Endothelial cell of hepatic sinusoid (primary cell): ENCODE data around the gene TMEM87B.

Experiments used
- in situ Hi-C: cut with HindIII; loops from 2 replicates; pipeline ENCODE4 v1.10.0; 2017; ENCODE audit warnings: low sequenced_read_pairs

The TMEM87B gene, protein sequence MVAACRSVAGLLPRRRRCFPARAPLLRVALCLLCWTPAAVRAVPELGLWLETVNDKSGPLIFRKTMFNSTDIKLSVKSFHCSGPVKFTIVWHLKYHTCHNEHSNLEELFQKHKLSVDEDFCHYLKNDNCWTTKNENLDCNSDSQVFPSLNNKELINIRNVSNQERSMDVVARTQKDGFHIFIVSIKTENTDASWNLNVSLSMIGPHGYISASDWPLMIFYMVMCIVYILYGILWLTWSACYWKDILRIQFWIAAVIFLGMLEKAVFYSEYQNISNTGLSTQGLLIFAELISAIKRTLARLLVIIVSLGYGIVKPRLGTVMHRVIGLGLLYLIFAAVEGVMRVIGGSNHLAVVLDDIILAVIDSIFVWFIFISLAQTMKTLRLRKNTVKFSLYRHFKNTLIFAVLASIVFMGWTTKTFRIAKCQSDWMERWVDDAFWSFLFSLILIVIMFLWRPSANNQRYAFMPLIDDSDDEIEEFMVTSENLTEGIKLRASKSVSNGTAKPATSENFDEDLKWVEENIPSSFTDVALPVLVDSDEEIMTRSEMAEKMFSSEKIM

DNA sequence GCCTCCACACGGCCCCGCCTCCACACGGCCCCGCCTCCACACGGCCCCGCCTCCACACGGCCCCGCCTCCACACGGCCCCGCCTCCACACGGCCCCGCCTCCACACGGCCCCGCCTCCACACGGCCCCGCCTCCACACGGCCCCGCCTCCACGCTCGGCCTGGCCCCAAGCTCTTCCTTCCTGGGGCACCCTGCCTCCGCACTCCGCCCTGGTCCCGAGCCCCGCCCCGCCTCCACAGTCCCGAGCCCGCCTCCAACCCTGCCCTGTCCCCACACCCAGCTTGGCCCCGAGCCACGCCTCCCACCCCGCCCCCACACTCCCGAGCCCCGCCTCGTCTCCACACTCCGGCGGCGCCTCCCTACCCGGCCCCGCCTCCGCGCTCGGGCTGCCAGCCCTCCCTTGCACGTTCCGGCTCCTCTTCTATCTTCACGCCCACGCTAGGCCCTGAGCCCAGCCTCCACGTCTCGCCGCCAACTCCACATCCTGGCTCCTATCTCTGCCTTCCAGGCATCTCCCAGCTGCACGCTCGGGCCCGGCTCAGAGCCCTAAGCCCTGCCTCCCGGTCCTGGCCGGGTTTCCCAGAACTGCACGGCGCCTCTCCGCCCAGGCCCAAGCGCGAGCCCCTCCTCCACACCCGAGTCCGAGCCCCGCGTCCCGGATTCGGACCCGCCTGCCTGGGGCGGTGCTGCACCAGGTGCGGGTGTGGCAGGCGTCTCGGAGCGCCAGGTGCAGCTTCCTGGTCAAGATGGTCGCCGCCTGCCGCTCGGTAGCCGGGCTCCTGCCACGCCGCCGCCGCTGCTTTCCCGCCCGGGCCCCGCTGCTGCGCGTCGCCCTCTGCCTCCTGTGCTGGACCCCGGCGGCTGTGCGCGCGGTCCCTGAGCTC is at the start of gene TMEM87B:
Gene TMEM87B (plus strand): TSS at position 423 of the 883 bp plus-strand sequence. CDS start 323 bp downstream, at position 746.
- in situ Hi-C loops: no loop called here

DNA sequence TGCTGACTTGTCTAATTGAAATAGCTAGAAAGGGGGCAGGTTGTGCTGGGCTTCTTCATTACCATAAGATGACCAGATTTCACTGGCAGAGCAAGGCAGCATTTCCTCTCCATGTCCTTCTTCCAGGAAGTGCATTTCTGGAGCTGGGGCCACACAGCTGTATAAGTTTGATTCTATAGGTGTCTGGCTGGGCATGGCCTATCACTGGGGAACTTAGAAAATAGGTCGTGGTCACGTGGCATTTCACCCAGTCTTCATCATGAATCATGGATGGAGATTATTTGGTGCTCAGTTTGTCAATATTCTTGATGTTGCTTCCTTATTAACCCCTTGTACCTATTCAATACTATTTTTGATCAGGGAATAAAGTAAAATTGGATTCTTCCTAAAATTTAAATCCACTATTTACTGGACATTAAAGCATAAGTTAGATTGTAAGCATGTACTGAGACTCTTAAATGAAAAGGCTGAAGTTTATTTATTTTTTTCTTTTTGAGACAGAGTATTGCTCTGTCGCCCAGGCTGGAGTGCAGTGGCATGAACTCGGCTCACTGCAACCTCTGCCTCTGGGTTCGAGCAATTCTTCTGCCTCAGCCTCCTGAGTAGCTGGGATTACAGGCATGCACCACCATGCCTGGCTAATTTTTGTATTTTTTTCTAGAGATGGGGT is 49.5 kb upstream of the TMEM87B start:
- in situ Hi-C loops: no loop called here

DNA sequence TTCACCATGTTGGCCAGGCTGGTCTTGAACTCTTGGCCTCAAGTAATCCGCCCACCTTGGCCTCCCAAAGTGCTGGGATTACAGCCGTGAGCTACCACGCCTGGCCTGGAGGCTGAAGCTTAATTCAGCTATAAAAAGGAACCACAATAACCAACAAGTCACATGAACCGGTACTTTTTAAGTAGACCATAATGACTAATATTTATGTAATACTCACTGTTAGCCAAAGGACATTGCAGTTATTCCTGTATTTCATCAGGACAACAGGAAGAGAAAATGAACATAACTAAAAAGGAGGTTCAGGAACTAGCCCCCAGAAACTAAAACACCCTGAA is 49.0 kb upstream of the TMEM87B start:
- in situ Hi-C loops: no loop called here

DNA sequence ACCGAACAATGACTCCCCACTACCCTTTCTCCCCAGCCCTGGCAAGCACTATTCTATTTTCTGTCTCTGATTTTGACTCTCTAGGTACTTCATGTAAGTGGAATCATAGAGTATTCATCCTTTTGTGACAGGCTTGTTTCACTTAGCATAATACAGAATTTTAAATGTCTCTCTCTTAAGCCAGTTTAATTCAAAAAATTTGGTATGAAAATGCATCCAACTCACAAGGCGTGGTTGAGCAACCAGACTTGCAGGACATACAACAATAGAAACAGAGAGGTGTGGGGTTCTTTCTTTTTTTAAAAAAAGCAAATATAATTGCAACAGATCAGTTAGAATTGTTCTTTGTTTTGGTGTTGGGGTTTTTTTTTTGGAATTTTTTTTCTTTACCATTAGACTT is 47.6 kb upstream of the TMEM87B start:
- in situ Hi-C loops: no loop called here

DNA sequence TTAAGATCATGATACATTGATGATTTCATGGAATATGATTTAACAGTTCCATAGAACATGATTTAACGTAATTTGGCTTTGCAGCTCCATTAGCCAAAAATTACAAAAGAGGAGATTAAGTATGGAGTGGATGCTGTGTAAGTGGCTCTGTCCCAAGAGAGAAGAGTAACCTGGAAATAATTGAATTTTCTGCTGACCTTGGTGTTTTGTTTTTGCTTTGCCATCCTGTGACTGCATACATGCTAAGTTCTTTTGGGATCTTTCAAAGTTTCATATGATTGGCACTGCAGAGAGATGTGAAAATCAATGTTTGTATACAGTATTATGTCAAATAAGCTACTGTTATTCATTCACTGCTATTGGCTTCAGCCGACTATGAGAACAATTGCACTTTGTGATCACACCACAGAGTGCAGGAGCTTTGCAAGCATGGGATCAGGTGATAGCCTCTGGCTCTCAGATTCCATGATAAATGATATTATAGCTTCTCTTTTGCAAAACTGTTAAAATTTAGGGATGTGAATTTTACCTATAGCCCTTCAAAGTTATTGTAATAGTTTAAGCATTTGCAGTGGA is 46.1 kb upstream of the TMEM87B start:
- in situ Hi-C loops: no loop called here

DNA sequence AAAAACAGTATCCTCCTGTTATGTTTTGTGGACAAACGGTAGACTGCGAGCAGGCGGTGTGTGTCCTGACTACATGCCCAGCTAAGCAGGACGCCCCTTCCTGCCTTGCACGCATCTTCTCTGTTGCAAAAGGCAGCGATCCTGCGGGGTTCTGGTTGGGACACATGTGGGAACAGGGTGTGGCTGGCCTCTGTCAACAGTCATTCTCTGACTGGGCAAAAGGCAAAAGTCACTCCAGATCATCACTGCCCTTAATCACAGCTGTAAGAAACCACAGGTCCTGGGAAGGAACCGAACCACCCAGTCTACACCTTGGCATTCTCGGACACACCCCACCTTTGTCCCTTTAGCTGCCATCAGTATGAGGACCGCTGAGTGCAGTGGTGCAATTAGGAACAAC is 44.3 kb upstream of the TMEM87B start:
- in situ Hi-C loops: no loop called here

DNA sequence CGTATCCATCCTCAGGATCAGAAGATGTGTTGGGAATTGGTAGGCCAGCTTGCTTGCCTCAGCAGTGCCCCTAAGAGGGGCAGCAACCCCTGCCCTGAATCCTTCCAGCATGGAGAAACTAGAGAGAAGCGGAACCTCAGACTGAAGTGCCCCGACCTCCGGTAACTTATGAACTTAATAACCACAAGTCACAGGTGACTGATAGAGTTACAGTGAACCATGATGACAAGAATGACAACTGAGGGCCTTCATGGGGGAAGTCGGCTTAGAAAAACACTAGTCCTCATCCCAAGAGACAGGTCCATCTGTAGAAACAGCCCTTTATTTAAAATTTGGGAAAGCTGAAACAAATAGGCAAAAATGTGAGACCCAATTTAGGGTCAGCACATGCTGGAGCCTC is 42.5 kb upstream of the TMEM87B start:
- in situ Hi-C loops: no loop called here

DNA sequence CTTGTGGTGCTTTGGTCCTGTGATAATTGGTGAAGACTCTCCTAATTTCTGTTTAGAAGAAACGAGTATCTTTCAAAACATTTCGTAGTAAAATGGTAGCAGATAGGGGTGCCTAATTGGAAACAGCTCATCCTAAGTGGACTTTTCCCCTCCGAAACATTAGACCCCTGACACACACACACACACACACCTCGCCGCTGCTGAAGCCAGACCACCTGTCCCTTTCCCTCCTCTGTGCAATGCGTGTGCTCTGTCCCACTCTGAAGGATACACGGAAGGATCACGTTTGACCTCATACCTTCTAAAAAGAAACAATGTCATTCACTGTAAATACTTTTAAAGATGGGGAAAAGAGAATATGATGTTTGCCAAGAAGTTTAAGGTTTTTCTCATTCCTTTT is 36.2 kb upstream of the TMEM87B start:
- in situ Hi-C loops: no loop called here

DNA sequence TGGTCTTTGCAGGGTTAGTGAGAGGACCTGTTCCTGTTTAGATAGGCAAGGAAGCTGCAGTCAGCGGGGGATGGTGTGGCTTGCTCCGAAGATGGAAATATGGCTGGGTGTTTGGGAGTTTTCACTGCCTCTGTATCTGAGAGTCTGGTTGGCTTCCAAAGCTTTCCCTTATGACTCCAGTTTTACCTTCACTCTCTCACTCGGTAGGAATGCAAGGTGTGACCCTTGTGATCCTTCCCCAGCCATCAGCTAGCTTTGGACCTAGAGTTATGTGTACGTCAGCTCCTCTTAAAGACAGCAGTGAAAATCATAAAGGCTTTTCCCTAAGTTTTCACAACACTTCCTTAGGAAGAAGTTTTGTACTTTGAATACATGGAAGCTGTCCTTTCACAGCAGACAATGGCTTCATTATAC is 35.5 kb upstream of the TMEM87B start:
- in situ Hi-C loops: no loop called here

DNA sequence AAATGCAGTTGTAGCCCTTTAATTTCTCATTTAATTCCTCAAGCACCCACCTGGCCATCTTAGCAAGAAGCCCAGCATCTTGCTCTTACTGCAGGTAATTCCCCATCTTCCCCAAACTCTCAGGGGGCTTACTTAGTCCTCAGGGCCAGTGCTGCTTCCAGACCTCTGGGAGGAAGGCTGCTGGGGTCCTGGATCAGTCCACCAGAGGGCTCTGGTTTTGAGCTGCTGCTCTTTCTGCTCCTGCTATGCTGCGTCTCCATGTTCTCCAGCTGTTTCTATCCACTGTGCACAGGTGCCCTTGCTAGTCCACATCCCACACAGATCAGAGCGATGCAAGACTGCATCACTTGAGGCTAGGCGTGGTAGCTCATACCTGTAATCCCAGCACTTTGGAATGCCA is 34.5 kb upstream of the TMEM87B start:
- in situ Hi-C loops: no loop called here

DNA sequence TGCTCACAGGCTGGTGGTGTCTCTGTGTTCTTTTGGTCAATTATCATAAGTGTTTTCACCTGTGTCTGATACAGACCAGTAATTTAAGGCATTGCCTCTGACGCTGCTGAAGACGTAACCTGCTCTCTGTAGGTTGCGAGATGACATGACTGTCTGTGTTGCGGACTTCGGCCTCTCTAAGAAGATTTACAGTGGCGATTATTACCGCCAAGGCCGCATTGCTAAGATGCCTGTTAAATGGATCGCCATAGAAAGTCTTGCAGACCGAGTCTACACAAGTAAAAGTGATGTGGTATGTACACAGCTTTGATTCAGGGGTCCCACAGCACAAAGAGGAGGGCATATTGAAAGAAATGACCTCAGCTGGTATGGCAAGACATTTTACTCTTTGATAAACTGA is 33.8 kb upstream of the TMEM87B start:
- in situ Hi-C loops: no loop called here

DNA sequence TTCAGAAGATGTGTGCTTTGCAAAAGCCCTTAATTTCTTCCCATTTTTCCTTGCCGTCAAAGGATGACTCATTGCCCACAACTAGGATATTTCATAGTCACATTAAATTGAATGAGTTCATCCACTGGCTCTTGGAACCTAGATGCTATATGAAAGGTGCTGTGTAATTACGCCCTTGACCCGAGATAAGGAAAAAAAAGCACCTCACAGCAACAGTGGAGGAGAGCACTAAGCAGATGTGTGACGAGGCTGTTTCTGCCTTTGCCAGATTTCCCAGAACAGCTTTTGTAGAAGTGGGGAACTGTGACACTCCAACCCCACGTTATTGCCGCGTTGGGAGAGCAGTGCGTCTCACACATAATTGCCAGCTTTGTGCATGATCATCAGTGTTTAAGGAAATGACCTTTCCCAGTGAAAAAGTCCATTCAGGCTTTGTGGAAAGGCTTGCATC is 33.3 kb upstream of the TMEM87B start:
- in situ Hi-C loops: no loop called here

DNA sequence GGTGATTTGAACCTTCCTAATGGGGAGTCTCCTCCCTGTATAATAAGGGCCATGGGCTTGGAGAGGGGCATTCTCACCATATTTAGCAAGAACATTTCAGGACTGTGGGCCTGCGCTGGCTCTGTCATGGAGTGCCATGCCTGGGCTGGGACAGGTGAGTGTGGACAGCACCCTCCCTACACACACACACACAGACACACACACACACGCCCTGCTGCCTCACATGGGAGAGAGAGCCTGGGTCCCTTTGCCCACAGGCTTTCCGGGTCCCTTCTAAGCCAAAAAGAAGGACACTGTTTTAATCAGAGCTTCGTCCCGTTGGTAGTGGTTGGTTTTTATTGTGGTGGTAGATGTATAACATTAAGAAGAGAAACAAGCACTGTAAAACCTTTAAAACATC is 31.4 kb upstream of the TMEM87B start:
- in situ Hi-C loops: no loop called here

DNA sequence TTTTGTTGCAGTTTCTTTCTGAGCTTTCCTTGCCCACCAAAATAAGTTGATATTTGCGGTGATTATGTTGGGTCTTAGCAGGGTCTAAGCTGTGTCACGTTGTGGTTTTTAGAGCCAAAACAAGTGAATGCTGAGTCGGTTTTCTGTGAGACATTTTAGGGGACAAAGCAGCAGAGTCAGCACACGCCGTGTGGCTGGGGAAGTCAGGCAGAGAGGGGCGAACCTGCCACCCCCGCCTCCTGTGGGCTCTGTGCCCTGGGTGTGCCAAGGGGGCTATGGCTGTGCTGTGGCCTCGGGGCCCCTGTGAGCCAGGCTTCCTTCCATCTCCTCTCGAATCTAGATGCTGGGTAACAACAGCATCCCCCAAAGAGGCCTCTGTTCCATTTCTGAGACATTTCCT is 30.8 kb upstream of the TMEM87B start:
- in situ Hi-C loops: no loop called here

DNA sequence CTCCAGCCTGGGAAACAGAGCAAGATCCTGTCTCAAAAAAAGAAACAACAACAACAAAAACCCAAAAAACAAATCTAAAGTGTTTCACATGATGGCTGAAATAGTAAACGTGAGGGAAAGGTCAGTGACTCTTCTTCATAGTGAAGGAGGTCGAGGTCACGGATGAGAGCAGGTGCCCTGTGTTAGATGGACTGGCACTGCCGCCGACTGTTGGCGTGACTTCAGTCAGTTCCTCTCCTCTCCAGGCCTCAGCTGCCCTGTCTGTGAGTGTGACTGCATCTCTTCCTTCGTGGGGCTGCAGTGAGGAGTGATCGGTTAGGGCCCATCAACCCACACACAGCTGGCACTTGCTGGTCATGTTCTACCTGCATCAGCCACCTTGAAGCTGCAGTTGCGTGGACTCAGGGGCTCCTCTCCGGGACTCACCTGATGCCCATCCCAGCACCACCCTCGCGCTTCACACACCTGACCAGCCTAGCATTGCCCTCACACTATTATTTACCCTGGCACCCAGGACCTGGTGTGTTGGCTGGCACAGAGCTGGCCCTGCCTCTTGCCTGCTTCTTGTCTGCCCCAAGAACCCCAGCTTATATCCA is 30.1 kb upstream of the TMEM87B start:
- in situ Hi-C loops: no loop called here

DNA sequence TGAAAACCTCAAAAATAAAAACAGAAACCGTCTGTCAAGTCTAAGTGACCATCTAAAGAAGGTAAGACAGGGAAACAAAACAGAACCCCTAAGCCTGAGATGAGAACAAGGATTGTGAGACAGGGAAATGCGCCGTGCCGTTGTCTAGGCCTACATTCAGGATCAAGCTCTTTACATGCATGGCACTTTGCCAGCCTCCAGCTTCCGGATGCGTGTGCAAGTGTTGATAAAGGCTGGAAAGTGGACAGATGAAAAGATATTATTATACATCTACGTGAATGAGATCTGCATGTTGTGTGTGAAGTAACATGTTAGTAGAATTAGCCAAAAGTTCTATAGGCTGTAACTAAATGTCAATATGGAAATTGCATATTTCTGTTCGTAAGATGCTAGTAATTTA is 28.6 kb upstream of the TMEM87B start:
- in situ Hi-C loops: no loop called here

DNA sequence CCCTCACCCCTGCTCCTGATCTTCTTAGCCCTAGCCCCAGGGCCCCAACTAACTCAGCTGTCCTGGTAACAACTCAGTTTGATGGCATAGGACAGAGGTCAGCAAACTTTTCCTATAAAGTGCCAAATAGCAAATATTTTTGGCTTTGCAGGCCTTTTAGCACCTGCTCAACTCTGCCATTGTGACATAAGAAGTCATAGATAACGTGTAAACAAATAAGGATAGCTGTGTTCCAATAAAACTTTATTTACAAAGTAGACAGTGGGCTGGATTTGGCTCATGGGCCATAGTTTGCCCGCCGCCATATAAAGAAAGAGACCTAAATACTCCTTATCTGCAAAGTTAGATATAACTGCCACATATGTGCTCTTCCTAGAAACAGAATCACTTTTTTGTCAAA is 27.3 kb upstream of the TMEM87B start:
- in situ Hi-C loops: no loop called here

DNA sequence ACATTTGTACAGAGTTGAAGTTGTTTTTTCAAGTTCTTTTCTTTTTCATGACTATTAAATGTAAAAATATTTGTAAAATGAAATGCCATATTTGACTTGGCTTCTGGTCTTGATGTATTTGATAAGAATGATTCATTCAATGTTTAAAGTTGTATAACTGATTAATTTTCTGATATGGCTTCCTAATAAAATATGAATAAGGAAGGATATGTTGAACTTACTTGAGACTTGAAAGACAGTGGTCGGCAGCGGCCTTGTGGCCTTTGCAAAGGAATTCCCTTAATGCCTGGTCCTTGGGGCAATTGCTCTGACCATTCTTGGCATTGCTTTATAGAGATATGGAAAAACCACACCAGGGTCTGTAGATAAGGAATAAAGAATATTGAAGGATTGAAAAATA is 25.9 kb upstream of the TMEM87B start:
- in situ Hi-C loops: no loop called here

DNA sequence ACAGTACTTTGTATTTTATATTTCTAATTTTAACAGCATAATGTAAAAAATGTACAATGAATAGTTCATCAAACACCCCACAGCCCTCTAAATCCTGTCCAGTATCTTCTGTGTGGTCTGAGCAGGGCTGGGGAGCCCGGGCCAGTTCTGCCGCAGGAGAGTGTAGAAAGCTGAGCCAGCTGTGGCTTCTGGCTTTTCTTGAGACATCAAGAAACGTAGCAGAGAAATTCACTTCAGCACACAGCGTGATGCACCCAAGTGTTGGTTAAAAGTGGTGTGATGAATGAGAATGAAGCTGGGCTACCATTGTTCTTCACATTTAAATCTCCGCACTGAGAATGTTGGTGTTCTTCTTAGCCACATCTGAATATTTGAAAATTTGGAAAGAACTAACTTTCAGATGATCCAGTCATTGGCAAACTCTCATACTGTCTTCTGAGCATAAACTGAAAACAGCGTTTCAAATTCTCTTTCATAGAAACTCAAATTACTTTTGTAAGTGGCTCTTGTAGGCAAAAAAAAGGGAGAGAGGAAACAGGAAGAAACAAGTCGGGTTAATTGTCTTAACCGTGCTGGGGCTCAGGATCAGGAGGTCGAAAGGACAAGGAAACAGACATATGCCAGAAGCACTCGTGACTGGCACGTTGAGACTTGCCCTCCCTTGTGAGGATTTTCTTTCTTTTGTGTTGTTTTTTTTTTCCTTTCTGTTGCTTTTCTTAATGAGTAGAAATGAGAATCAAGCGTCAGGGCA is 23.4 kb upstream of the TMEM87B start:
- in situ Hi-C loops: no loop called here

DNA sequence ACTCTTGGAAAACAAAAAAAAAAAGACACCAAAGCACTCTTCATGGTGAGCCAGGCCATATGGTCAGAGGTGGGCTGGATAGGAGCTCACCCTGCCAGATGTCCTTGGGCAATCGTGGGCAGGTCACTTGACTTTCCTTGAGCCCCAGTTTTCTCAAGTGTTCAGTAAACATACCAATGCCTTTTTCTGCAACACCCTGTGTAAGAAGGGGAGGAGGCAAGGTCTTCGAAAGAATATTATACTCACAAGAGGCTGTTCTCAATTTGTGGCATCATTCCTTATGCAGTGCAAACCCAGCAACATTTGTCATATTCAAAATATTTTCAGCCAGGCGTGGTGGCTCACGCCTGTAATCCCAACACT is 22.9 kb upstream of the TMEM87B start:
- in situ Hi-C loops: no loop called here
